ENCODE results near the gene FBRS.

- TF ChIP-seq ZBTB25 (CRISPR knock-in tag; IDR thresholded peaks at IDR 0.05) (no peak), ZNF274 (CRISPR knock-in tag; IDR thresholded peaks at IDR 0.05) (no peak), CTCF (CRISPR knock-in tag; IDR thresholded peaks at IDR 0.05) (no peak), ZNF264 (CRISPR knock-in tag; IDR thresholded peaks at IDR 0.05) (no peak), NR3C1 (CRISPR knock-in tag; IDR thresholded peaks at IDR 0.05) (no peak), POLR2A (IDR thresholded peaks at IDR 0.05; ENCODE audit: insufficient read depth in 1 of 2, low read depth in 2 of 2, low read length in 2 of 2) (no peak), MTA3 (CRISPR knock-in tag; IDR thresholded peaks at IDR 0.05) (no peak), NFKB2 (CRISPR knock-in tag; IDR thresholded peaks at IDR 0.05; ENCODE audit: borderline replicate concordance) (no peak)
- TF ChIP-seq, protein P1, sequence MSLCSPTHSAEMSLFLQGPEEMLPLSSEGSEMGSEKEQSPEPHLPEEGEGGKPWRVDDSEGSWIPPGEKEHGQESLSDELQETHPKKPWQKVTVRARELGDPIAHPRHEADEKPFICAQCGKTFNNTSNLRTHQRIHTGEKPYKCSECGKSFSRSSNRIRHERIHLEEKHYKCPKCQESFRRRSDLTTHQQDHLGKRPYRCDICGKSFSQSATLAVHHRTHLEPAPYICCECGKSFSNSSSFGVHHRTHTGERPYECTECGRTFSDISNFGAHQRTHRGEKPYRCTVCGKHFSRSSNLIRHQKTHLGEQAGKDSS (CRISPR knock-in tag; IDR thresholded peaks at IDR 0.05; ENCODE audit: borderline replicate concordance, low read depth) = no peak
- TF ChIP-seq, protein P2, sequence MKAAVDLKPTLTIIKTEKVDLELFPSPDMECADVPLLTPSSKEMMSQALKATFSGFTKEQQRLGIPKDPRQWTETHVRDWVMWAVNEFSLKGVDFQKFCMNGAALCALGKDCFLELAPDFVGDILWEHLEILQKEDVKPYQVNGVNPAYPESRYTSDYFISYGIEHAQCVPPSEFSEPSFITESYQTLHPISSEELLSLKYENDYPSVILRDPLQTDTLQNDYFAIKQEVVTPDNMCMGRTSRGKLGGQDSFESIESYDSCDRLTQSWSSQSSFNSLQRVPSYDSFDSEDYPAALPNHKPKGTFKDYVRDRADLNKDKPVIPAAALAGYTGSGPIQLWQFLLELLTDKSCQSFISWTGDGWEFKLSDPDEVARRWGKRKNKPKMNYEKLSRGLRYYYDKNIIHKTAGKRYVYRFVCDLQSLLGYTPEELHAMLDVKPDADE (CRISPR knock-in tag; IDR thresholded peaks at IDR 0.05) = no peak
- TF ChIP-seq, protein P3, sequence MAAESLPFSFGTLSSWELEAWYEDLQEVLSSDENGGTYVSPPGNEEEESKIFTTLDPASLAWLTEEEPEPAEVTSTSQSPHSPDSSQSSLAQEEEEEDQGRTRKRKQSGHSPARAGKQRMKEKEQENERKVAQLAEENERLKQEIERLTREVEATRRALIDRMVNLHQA (CRISPR knock-in tag; IDR thresholded peaks at IDR 0.05) = no peak
Observed at GRCh38 chr16:30641378-30641982, 16.8 kb upstream of the FBRS start.
